HEK293T (cell line): ENCODE measurements around the gene KCND2.

Experiments
- CTCF ChIA-PET: fragments of 350-600 bp; formaldehyde crosslinking; extraction: SDS; loops from one replicate; lab custom pipeline; 2021; ENCODE audit warnings: antibody characterized with exemption, inconsistent platforms; lab: Yijun Ruan, JAX
- POLR2A ChIA-PET: fragments of 350-600 bp; formaldehyde crosslinking; extraction: SDS; loops from one replicate; lab custom pipeline; 2020; ENCODE audit warnings: antibody characterized with exemption, inconsistent platforms; lab: Yijun Ruan, JAX
- DNase-seq: peaks from one replicate; pipeline ENCODE4 v3.0.0; 2012; ENCODE audit warnings: mixed read lengths; ENCODE audit errors: extremely low spot score
- ARNT ChIP-seq: fragments of 450-650 bp; IDR thresholded peaks from 2 replicates; pipeline ENCODE4 v1.6.1; 2017; ENCODE audit warnings: mild to moderate bottlenecking
- BHLHE40 ChIP-seq: fragments of 450-650 bp; IDR thresholded peaks from 2 replicates; pipeline ENCODE4 v1.6.1; 2016; ENCODE audit warnings: mild to moderate bottlenecking, moderate library complexity, borderline replicate concordance
- CTBP1 ChIP-seq: fragments of 450-650 bp; IDR thresholded peaks from 2 replicates; pipeline ENCODE4 v1.6.1; 2016; ENCODE audit warnings: borderline replicate concordance
- ELF4 ChIP-seq: fragments of 450-650 bp; IDR thresholded peaks from 2 replicates; pipeline ENCODE4 v1.6.1; 2017; ENCODE audit warnings: antibody characterized with exemption
- FOXA1 ChIP-seq: fragments of 450-650 bp; IDR thresholded peaks from 2 replicates; pipeline ENCODE4 v1.6.1; 2016; ENCODE audit warnings: mild to moderate bottlenecking
- FOXK2 ChIP-seq: fragments of 450-650 bp; IDR thresholded peaks from 2 replicates; pipeline ENCODE4 v1.6.1; 2016; ENCODE audit warnings: mild to moderate bottlenecking
- FOXM1 ChIP-seq: fragments of 450-650 bp; IDR thresholded peaks from 2 replicates; pipeline ENCODE4 v1.6.1; 2017; ENCODE audit warnings: mild to moderate bottlenecking, borderline replicate concordance
- HDGF ChIP-seq: fragments of 450-650 bp; IDR thresholded peaks from 2 replicates; pipeline ENCODE4 v1.6.1; 2017; ENCODE audit warnings: antibody characterized with exemption, borderline replicate concordance
- L3MBTL2 ChIP-seq: fragments of 450-650 bp; conservative IDR thresholded peaks from 2 replicates; pipeline ENCODE4 v1.6.1; 2016; ENCODE audit warnings: mild to moderate bottlenecking
- LEF1 ChIP-seq: fragments of 450-650 bp; IDR thresholded peaks from 2 replicates; pipeline ENCODE4 v1.6.1; 2017; ENCODE audit warnings: mild to moderate bottlenecking, borderline replicate concordance
- NFRKB ChIP-seq: fragments of 450-650 bp; IDR thresholded peaks from 2 replicates; pipeline ENCODE4 v1.6.1; 2016; ENCODE audit warnings: mild to moderate bottlenecking, moderate library complexity
- SP1 ChIP-seq: fragments of 450-650 bp; IDR thresholded peaks from 2 replicates; pipeline ENCODE4 v1.6.1; 2017
- SUZ12 ChIP-seq: fragments of 450-650 bp; IDR thresholded peaks from 2 replicates; pipeline ENCODE4 v1.6.1; 2016; ENCODE audit warnings: mild to moderate bottlenecking
- TARDBP ChIP-seq: fragments of 450-650 bp; IDR thresholded peaks from 2 replicates; pipeline ENCODE4 v1.6.1; 2016
- ZNF384 ChIP-seq: fragments of 450-650 bp; IDR thresholded peaks from 2 replicates; pipeline ENCODE4 v1.6.1; 2016
- TF ChIP-seq, protein P1 (sequence below): fragments of 450-650 bp; IDR thresholded peaks from 2 replicates; pipeline ENCODE4 v1.6.1; 2016

The KCND2 gene

DNA sequence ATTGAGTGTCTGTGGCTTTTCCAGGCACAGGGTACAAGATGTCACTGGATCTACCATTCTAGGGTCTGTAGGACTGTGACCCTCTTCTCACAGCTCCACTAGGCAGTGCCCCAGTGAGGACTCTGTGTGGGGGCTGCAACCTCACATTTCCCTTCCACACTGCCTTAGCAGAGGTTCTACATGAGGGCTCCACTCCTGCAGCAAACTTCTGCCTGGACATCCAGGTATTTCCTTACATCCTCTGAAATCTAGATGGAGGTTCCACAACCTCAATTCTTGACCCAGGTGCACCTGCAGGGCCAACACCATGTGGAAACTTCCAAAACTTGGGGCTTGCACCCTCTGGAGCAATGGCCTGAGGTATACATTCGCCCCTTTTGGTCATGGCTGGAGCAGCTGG, 183.7 kb downstream of the KCND2 start:
- no peak for DNase-seq
- CTCF ChIA-PET = no interaction called here
- TF ChIP-seq LEF1 (no peak), CTBP1 (no peak)
- TF ChIP-seq, protein P1, sequence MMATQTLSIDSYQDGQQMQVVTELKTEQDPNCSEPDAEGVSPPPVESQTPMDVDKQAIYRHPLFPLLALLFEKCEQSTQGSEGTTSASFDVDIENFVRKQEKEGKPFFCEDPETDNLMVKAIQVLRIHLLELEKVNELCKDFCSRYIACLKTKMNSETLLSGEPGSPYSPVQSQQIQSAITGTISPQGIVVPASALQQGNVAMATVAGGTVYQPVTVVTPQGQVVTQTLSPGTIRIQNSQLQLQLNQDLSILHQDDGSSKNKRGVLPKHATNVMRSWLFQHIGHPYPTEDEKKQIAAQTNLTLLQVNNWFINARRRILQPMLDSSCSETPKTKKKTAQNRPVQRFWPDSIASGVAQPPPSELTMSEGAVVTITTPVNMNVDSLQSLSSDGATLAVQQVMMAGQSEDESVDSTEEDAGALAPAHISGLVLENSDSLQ = no peak
- POLR2A ChIA-PET = no interaction called here

DNA sequence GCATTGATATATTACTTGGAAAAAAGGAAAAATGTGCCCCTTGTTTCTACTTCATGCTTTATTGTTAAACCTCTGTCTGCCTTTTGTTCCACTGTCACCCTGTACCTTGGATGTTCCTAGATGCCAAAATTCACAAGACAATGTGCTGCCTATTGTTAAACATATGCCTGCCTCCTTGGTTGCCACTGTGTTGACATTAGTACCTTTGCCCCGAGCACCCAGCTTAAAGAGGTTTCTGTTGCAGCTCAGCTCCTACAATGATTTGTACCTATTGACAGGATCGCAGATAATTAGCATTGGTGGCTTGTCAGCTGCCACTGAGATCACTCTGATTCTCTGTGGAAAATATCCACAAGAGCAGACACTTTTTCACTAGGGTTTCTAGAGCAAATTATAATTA, 188.0 kb downstream of the KCND2 start:
- ChIA-PET POLR2A (no interaction called here), CTCF (no interaction called here)
- TF ChIP-seq SUZ12 (no peak), SP1 (no peak), NFRKB (no peak), CTBP1 (no peak), FOXA1 (no peak), FOXM1 (no peak), HDGF (no peak), TARDBP (no peak), BHLHE40 (no peak), FOXK2 (no peak), LEF1 (no peak), ELF4 (no peak), ZNF384 (no peak), L3MBTL2 (no peak), ARNT (no peak)
- TF ChIP-seq, protein P1 = no peak
- no peak for DNase-seq

GRCh38 chr7:120462991-120463390, 190.0 kb downstream of the KCND2 start:
- DNase-seq = no peak
- POLR2A ChIA-PET = no interaction called here
- no peak for TF ChIP-seq NFRKB
- TF ChIP-seq CTBP1 = no peak
- TF ChIP-seq ELF4 = no peak
- no peak for TF ChIP-seq L3MBTL2
- TF ChIP-seq FOXM1 = no peak
- no peak for TF ChIP-seq SP1
- TF ChIP-seq HDGF = no peak
- TF ChIP-seq FOXA1 = no peak
- no peak for TF ChIP-seq TARDBP
- no peak for TF ChIP-seq BHLHE40
- TF ChIP-seq, protein P1 = no peak
- TF ChIP-seq SUZ12 = no peak
- no peak for TF ChIP-seq LEF1
- TF ChIP-seq ARNT = no peak
- TF ChIP-seq ZNF384 = no peak
- TF ChIP-seq FOXK2 = no peak
- CTCF ChIA-PET = no interaction called here

DNA sequence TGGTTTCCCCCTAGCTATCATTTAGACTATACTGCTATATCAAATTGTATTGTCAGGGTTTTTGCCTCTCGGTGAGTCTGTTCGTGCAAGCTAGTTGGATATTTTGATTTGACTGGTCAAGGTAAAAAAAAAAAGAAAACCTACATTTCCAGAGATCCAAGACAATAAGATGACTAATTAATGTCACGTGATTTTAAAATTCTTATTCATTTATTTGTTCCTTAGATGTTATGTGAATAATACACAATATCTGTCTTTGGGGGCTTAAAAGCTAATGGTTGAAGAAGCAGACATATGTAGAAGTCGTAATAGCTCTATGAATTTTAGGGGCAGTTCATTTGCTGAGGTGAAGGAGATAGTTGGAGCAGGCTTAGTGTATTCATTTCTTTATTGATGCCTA, 191.1 kb downstream of the KCND2 start:
- no peak for DNase-seq
- TF ChIP-seq CTBP1 (no peak), SUZ12 (no peak), HDGF (no peak), NFRKB (no peak), LEF1 (no peak), TARDBP (no peak), FOXM1 (no peak), L3MBTL2 (no peak), SP1 (no peak), BHLHE40 (no peak), ZNF384 (no peak), ELF4 (no peak), FOXA1 (no peak), FOXK2 (no peak), ARNT (no peak)
- TF ChIP-seq, protein P1 = no peak
- ChIA-PET CTCF (no interaction called here), POLR2A (no interaction called here)

DNA sequence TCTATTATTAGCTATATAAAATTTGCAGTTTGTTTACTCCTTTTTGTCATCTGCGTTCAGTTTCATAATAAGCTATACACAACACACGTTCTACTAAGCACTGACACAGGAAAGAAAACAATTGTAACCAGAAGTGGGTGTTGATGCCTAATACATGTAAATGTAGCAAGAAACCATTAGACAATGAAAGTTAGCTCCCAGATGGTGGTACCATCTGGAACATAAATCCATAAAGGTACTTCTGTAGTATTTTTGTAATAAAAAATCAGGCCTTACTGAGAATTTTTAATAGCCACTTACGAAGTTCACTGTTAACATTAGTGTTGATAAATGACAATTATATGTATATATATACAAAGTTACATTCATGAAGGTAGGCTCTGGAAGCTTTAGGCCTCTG, 194.7 kb downstream of the KCND2 start:
- ChIA-PET CTCF (no interaction called here), POLR2A (no interaction called here)
- DNase-seq = no peak
- TF ChIP-seq L3MBTL2 = no peak
- no peak for TF ChIP-seq HDGF
- no peak for TF ChIP-seq FOXA1
- TF ChIP-seq TARDBP = no peak
- TF ChIP-seq SP1 = no peak
- no peak for TF ChIP-seq BHLHE40
- no peak for TF ChIP-seq LEF1
- TF ChIP-seq SUZ12 = no peak
- TF ChIP-seq CTBP1 = no peak
- TF ChIP-seq, protein P1 = no peak
- no peak for TF ChIP-seq FOXM1
- no peak for TF ChIP-seq NFRKB
- TF ChIP-seq ZNF384 = no peak
- no peak for TF ChIP-seq ARNT
- TF ChIP-seq ELF4 = no peak
- TF ChIP-seq FOXK2 = no peak
